Progenitor cell of endocrine pancreas (in vitro differentiated cells): Measurements from ENCODE around the gene HEATR5A. TPM values are rescaled to one million over a fixed set of nuclear protein-coding genes. Genes with fewer than 3 reads are reported as not detected.
"Not testable (repeated sequence)": the region's sequence is repeated elsewhere in the genome, so short reads cannot be mapped to it uniquely, and the experiment has no call there.

Source experiments
- DNase-seq: peaks from one replicate; pipeline ENCODE4 v3.0.0; 2021; ENCODE audit warnings: low spot score; ENCODE audit not compliant: unreplicated experiment
- H3K27ac Mint-ChIP-seq: 2 replicates; pipeline ENCODE4 v1.8.0; 2021; ENCODE audit warnings: mild to moderate bottlenecking, moderate library complexity, mixed read lengths
- H3K27me3 Mint-ChIP-seq: 2 replicates; pipeline ENCODE4 v1.8.0; 2021; ENCODE audit warnings: mixed read lengths
- H3K36me3 Mint-ChIP-seq: 2 replicates; pipeline ENCODE4 v1.8.0; 2022; ENCODE audit warnings: mixed read lengths; ENCODE audit not compliant: insufficient read depth
- H3K4me1 Mint-ChIP-seq: 2 replicates; pipeline ENCODE4 v1.8.0; 2021; ENCODE audit warnings: low read depth, mixed read lengths
- H3K4me3 Mint-ChIP-seq: 2 replicates; pipeline ENCODE4 v1.8.0; 2021; ENCODE audit warnings: low read depth, mild to moderate bottlenecking, moderate library complexity, mixed read lengths
- H3K9me3 Mint-ChIP-seq: 2 replicates; pipeline ENCODE4 v1.8.0; 2021; ENCODE audit warnings: low read depth, mixed read lengths
- CTCF ChIP-seq: fragments of 200-600 bp; sonication (generic); IDR thresholded peaks from one replicate; pipeline ENCODE4 v1.5.0; 2021; ENCODE audit warnings: antibody characterized with exemption, mild to moderate bottlenecking; ENCODE audit not compliant: unreplicated experiment
- total RNA-seq: library from RNA; stranded (reverse); gene quantifications from 2 replicates; pipeline ENCODE4 v1.2.1, GENCODE V29; 2021

The HEATR5A gene
- total RNA-seq, 1 donor from 2014 or later = 28.3 TPM

- Mint-ChIP-seq H3K9me3 (no peaks in the 10 kb centered on the region), H3K27me3 (no peaks in the 10 kb centered on the region), H3K4me3 (no peak overlapping the region), H3K36me3 (peaks cover 14% of the 10 kb centered on the region), H3K27ac (no peak overlapping the region), H3K4me1 (peaks cover 3% of the 10 kb centered on the region)
- TF ChIP-seq CTCF = no peak
- no peak for DNase-seq
These were observed 107.4 kb downstream of the HEATR5A start for GRCh38 chr14:31312934-31313333.

GRCh38 chr14:31312370-31312769 is 108.0 kb downstream of the HEATR5A start:
- peaks cover 14% of the 10 kb centered on the region for H3K36me3 Mint-ChIP-seq
- H3K4me1 Mint-ChIP-seq, H3K27ac Mint-ChIP-seq, H3K4me3 Mint-ChIP-seq, H3K27me3 Mint-ChIP-seq, DNase-seq, H3K9me3 Mint-ChIP-seq: not testable (repeated sequence)

- Mint-ChIP-seq H3K36me3 (peaks cover 19% of the 10 kb centered on the region), H3K27ac (no peak overlapping the region), H3K9me3 (no peaks in the 10 kb centered on the region), H3K4me1 (peaks cover 3% of the 10 kb centered on the region), H3K4me3 (no peak overlapping the region), H3K27me3 (no peaks in the 10 kb centered on the region)
- no peak for TF ChIP-seq CTCF
- no peak for DNase-seq
These were observed 112.7 kb downstream of the HEATR5A start for GRCh38 chr14:31307618-31308017.

GRCh38 chr14:31307198-31307597 is 113.2 kb downstream of the HEATR5A start:
- Mint-ChIP-seq H3K36me3 (peaks cover 20% of the 10 kb centered on the region), H3K9me3 (no peaks in the 10 kb centered on the region), H3K4me1 (peaks cover 3% of the 10 kb centered on the region), H3K4me3 (no peak overlapping the region), H3K27ac (no peak overlapping the region), H3K27me3 (no peaks in the 10 kb centered on the region)
- no peak for DNase-seq
- TF ChIP-seq CTCF = no peak

- no peak for TF ChIP-seq CTCF
- no peak overlapping the region for H3K4me3 Mint-ChIP-seq
- H3K4me1 Mint-ChIP-seq = no peaks in the 10 kb centered on the region
- DNase-seq = no peak
- no peak overlapping the region for H3K27ac Mint-ChIP-seq
- peaks cover 18% of the 10 kb centered on the region for H3K36me3 Mint-ChIP-seq
- no peaks in the 10 kb centered on the region for H3K27me3 Mint-ChIP-seq
- no peaks in the 10 kb centered on the region for H3K9me3 Mint-ChIP-seq
These were observed 116.7 kb downstream of the HEATR5A start for GRCh38 chr14:31303654-31304053.

GRCh38 chr14:31300883-31301282 is 119.5 kb downstream of the HEATR5A start:
- Mint-ChIP-seq H3K27me3 (no peaks in the 10 kb centered on the region), H3K27ac (no peak overlapping the region), H3K4me3 (no peak overlapping the region), H3K4me1 (no peaks in the 10 kb centered on the region), H3K36me3 (peaks cover 16% of the 10 kb centered on the region), H3K9me3 (no peaks in the 10 kb centered on the region)
- DNase-seq = no peak
- no peak for TF ChIP-seq CTCF
